SK-N-SH (cell line): ENCODE results near the gene ARMC8.

Experiments used
- CTCF ChIP-seq: fragments of 200-600 bp; sonication (generic); IDR thresholded peaks from 2 replicates; pipeline ENCODE4 v1.6.1; 2017; ENCODE audit warnings: antibody characterized with exemption, mild to moderate bottlenecking, moderate library complexity
- EP300 ChIP-seq, 2 experiments: IDR thresholded peaks; 2 replicates each; pipeline versions ENCODE4 v1.4.0 to v1.6.1; 2012; ENCODE audit warnings: borderline replicate concordance in 1 of 2, low read depth in 1 of 2, low read length in 1 of 2
- EZH2phosphoT487 ChIP-seq: fragments of 200-600 bp; sonication (generic); IDR thresholded peaks from 2 replicates; pipeline ENCODE4 v1.6.1; 2017; ENCODE audit warnings: low read depth, mixed run types, mild to moderate bottlenecking, antibody characterized with exemption, moderate library complexity, borderline replicate concordance
- FOXJ3 ChIP-seq: sonication (generic); formaldehyde crosslinking; IDR thresholded peaks from 2 replicates; pipeline ENCODE4 v1.5.1; 2020; ENCODE audit warnings: mild to moderate bottlenecking, missing genetic modification reagents
- FOXM1 ChIP-seq: IDR thresholded peaks from 2 replicates; pipeline ENCODE4 v1.4.0; 2012; ENCODE audit warnings: low read depth, mild to moderate bottlenecking
- GABPA ChIP-seq: IDR thresholded peaks from 2 replicates; pipeline ENCODE4 v1.4.0; 2012; ENCODE audit warnings: low read depth, mild to moderate bottlenecking
- PBX3 ChIP-seq: IDR thresholded peaks from 2 replicates; pipeline ENCODE4; 2012
- POLR2AphosphoS5 ChIP-seq: IDR thresholded peaks from 2 replicates; pipeline ENCODE4 v1.6.1; 2012; ENCODE audit warnings: low read depth, low read length
- RAD21 ChIP-seq: IDR thresholded peaks from 2 replicates; pipeline ENCODE4 v1.6.1; 2012; ENCODE audit warnings: mild to moderate bottlenecking, low read length
- REST ChIP-seq: IDR thresholded peaks from 2 replicates; pipeline ENCODE4 v1.6.1; 2012; ENCODE audit warnings: mild to moderate bottlenecking, low read depth, low read length, moderate library complexity
- SIN3A ChIP-seq: IDR thresholded peaks from 2 replicates; pipeline ENCODE4 v1.6.1; 2012; ENCODE audit warnings: low read depth, mild to moderate bottlenecking, low read length, moderate library complexity, borderline replicate concordance
- SMC3 ChIP-seq: IDR thresholded peaks from 2 replicates; pipeline ENCODE4 v1.6.1; 2012; ENCODE audit warnings: low read depth, low read length, improper control_type of control experiment

- TF ChIP-seq CTCF: no peak
- no peak for TF ChIP-seq FOXM1
- TF ChIP-seq SMC3: no peak
- no peak for TF ChIP-seq POLR2AphosphoS5
- no peak for TF ChIP-seq EZH2phosphoT487
- no peak for TF ChIP-seq REST
- no peak for TF ChIP-seq GABPA
- TF ChIP-seq FOXJ3 (CRISPR knock-in tag): no peak
- TF ChIP-seq SIN3A: no peak
- no peak for TF ChIP-seq PBX3
- TF ChIP-seq RAD21: no peak
- TF ChIP-seq EP300 (IDR thresholded peaks at IDR 0.05; ENCODE audit: borderline replicate concordance in 1 of 2, low read depth in 1 of 2, low read length in 1 of 2): no peak
Measured at GRCh38 chr3:138296639-138297038, 109.5 kb downstream of the ARMC8 start.
